GM12878 (cell line): ENCODE measurements around the gene OR5B2. TPM values are rescaled to one million over a fixed set of nuclear protein-coding genes. Genes with fewer than 3 reads are reported as not detected.

Experiments used
- ATAC-seq: fragments of 200-7000 bp; cut with Tn5 transposase; 3 replicates; pipeline ENCODE4 v1.9.1; 2020; ENCODE audit warnings: mild to moderate bottlenecking, moderate library complexity
- BruUV-seq: library from RNA; stranded (reverse); fragments of 400-500 nt; replicated peaks from 2 replicates; lab custom pipeline; 2021; lab: Mats Ljungman, UMichigan
- CTCF ChIA-PET: fragments of 300-600 bp; sonication (Branson Sonifier 250); formaldehyde crosslinking; extraction: SDS; loops from one replicate; lab custom pipeline; 2021; ENCODE audit warnings: inconsistent platforms; lab: Yijun Ruan, JAX
- POLR2A ChIA-PET: fragments of 350-600 bp; formaldehyde crosslinking; extraction: SDS; loops from one replicate; lab custom pipeline; 2021; ENCODE audit warnings: inconsistent platforms; lab: Charles Lee
- RAD21 ChIA-PET: fragments of 300-600 bp; sonication (Branson Sonifier 250); formaldehyde crosslinking; loops from one replicate; lab custom pipeline; 2023; ENCODE audit warnings: antibody characterized with exemption; ENCODE audit not compliant: unreplicated experiment; lab: Charles Lee
- SMC1A ChIA-PET: fragments of 300-600 bp; sonication (Branson Sonifier 250); formaldehyde crosslinking; loops from one replicate; lab custom pipeline; 2023; ENCODE audit not compliant: unreplicated experiment, uncharacterized antibody; lab: Charles Lee
- DNase-seq: peaks from one replicate; pipeline ENCODE4 v3.0.0-alpha.2; 2011; ENCODE audit warnings: low read depth, low spot score
- FAIRE-seq: peaks from 3 replicates; lab custom pipeline; 2011; peaks lifted over from hg19 to GRCh38; lab: Jason Lieb, UNC
- H2AFZ ChIP-seq: 2 replicates; pipeline ENCODE4 v1.6.0; 2011; ENCODE audit warnings: low read depth, low read length, control low read depth; ENCODE audit not compliant: control insufficient read depth
- H3K27ac ChIP-seq: 2 replicates; pipeline ENCODE4 v1.5.1; 2011; ENCODE audit warnings: control low read depth; ENCODE audit not compliant: control insufficient read depth, insufficient read depth
- H3K27me3 ChIP-seq, 2 experiments: replicated peaks in 1 of 2; 2 replicates each; pipeline versions ENCODE4 v1.6.0 to v1.6.1; 2011; ENCODE audit warnings: low read length in 1 of 2; ENCODE audit not compliant: control insufficient read depth in 2 of 2, insufficient read depth in 2 of 2
- H3K36me3 ChIP-seq, 2 experiments: 2 replicates each; pipeline ENCODE4 v1.5.1; 2011; ENCODE audit warnings: low read length in 1 of 2; ENCODE audit not compliant: control insufficient read depth in 2 of 2, insufficient read depth in 2 of 2
- H3K4me1 ChIP-seq: 2 replicates; pipeline ENCODE4 v1.6.1; 2011; ENCODE audit warnings: mild to moderate bottlenecking, low read length, moderate library complexity, mixed read lengths; ENCODE audit not compliant: control insufficient read depth, insufficient read depth
- H3K4me2 ChIP-seq: 2 replicates; pipeline ENCODE4 v1.6.0; 2011; ENCODE audit warnings: control low read depth; ENCODE audit not compliant: control insufficient read depth, insufficient read depth
- H3K4me3 ChIP-seq: fragments of 200-600 bp; sonication (generic); 2 replicates; pipeline ENCODE4 v1.5.1; 2016
- H3K79me2 ChIP-seq: 2 replicates; pipeline ENCODE4 v1.6.0; 2011; ENCODE audit warnings: low read length; ENCODE audit not compliant: control insufficient read depth, insufficient read depth
- H3K9ac ChIP-seq: 2 replicates; pipeline ENCODE4 v1.8.0; 2011; ENCODE audit warnings: low read length, control low read depth, mixed read lengths; ENCODE audit not compliant: control insufficient read depth, insufficient read depth
- H3K9me3 ChIP-seq: replicated peaks from 3 replicates; pipeline ENCODE4 v1.5.1; 2011; ENCODE audit warnings: mild to moderate bottlenecking, low read length; ENCODE audit not compliant: control insufficient read depth, insufficient read depth
- H4K20me1 ChIP-seq: 2 replicates; pipeline ENCODE4 v1.6.0; 2011; ENCODE audit not compliant: control insufficient read depth, insufficient read depth
- BHLHE40 ChIP-seq, 2 experiments: fragments of 450-650 bp in 1 of 2; IDR thresholded peaks; 2 replicates each; pipeline ENCODE4 v1.6.1; 2011 to 2017; ENCODE audit warnings: low read depth in 2 of 2, borderline replicate concordance in 1 of 2, improper control_type of control experiment in 1 of 2, low read length in 1 of 2, mild to moderate bottlenecking in 1 of 2
- CEBPB ChIP-seq, 2 experiments: fragments of 150-350 bp in 1 of 2; IDR thresholded peaks; 2 replicates each; pipeline ENCODE4 v1.6.1; 2012 to 2014; ENCODE audit warnings: low read depth in 2 of 2, low read length in 2 of 2, borderline replicate concordance in 1 of 2, inconsistent platforms in 1 of 2
- EED ChIP-seq: sonication (generic); IDR thresholded peaks from 2 replicates; pipeline ENCODE4 v1.6.1; 2016; ENCODE audit warnings: antibody characterized with exemption, low read depth
- ESRRA ChIP-seq: IDR thresholded peaks from 2 replicates; pipeline ENCODE4 v1.6.1; 2012; ENCODE audit warnings: mild to moderate bottlenecking, low read length, improper control_type of control experiment
- KLF5 ChIP-seq: fragments of 450-650 bp; IDR thresholded peaks from 2 replicates; pipeline ENCODE4 v1.6.1; 2014; ENCODE audit warnings: mild to moderate bottlenecking; ENCODE audit not compliant: partially characterized antibody
- NFXL1 ChIP-seq: fragments of 450-650 bp; IDR thresholded peaks from 2 replicates; pipeline ENCODE4 v1.6.1; 2017; ENCODE audit warnings: antibody characterized with exemption, mild to moderate bottlenecking, borderline replicate concordance
- NR2C1 ChIP-seq: fragments of 450-650 bp; IDR thresholded peaks from 2 replicates; pipeline ENCODE4 v1.6.1; 2017; ENCODE audit warnings: antibody characterized with exemption, mild to moderate bottlenecking, moderate library complexity
- NR2C2 ChIP-seq: IDR thresholded peaks from 2 replicates; pipeline ENCODE4 v1.6.1; 2011; ENCODE audit warnings: borderline replicate concordance, low read depth; ENCODE audit not compliant: control insufficient read depth, insufficient read length
- PAX5 ChIP-seq: IDR thresholded peaks from 2 replicates; pipeline ENCODE4 v1.6.1; 2011; ENCODE audit warnings: low read depth, low read length, borderline replicate concordance
- POLR2AphosphoS5 ChIP-seq: IDR thresholded peaks from 2 replicates; pipeline ENCODE4 v1.6.1; 2011; ENCODE audit warnings: mild to moderate bottlenecking, low read length, inconsistent platforms
- SRF ChIP-seq, 2 experiments: IDR thresholded peaks; 2 replicates each; pipeline ENCODE4 v1.6.1; 2011; ENCODE audit warnings: low read depth in 2 of 2, low read length in 2 of 2, mild to moderate bottlenecking in 1 of 2, moderate library complexity in 1 of 2
- TCF3 ChIP-seq: IDR thresholded peaks from 2 replicates; pipeline ENCODE4 v1.6.1; 2012; ENCODE audit warnings: low read depth, mild to moderate bottlenecking, low read length, borderline replicate concordance; ENCODE audit not compliant: insufficient read depth
- WRNIP1 ChIP-seq: IDR thresholded peaks from 2 replicates; pipeline ENCODE4 v1.6.1; 2011; ENCODE audit warnings: low read depth, low read length, improper control_type of control experiment, borderline replicate concordance
- ZBED1 ChIP-seq: IDR thresholded peaks from 2 replicates; pipeline ENCODE4 v1.6.1; 2016; ENCODE audit warnings: borderline replicate concordance
- ZBTB40 ChIP-seq: fragments of 450-650 bp; IDR thresholded peaks from 2 replicates; pipeline ENCODE4 v1.6.1; 2016; ENCODE audit warnings: mild to moderate bottlenecking, moderate library complexity, borderline replicate concordance
- WGBS: methylation state at CpG from one replicate; pipeline ENCODE4 v1.1.6; 2016; ENCODE audit warnings: low lambda C conversion rate; ENCODE audit not compliant: insufficient replicate concordance, insufficient coverage; ENCODE audit errors: missing lambda C conversion rate; 5-methylcytosine and 5-hydroxymethylcytosine counted together
- in situ Hi-C: fragments of 300-500 bp; cut with MboI; formaldehyde crosslinking; loops from 9 replicates; pipeline ENCODE4 v1.14.3; 2018; ENCODE audit warnings: mixed read lengths
- intact Hi-C: fragments of 100-400 bp; cut with micrococcal nuclease; formaldehyde crosslinking; loops from one replicate; pipeline ENCODE4 v1.14.2; 2022; ENCODE audit not compliant: unreplicated experiment
- polyA plus RNA-seq, 11 experiments: library from polyadenylated mRNA; depleted of rRNA in 4 of 11; unstranded in 6 of 11; stranded (reverse) in 5 of 11; fragments of >200 nt; fragmentation: Nextera tagmentation in 4 of 11; fragmentation: Illumina TruSeq in 1 of 11; extraction: Ambion mirVana in 4 of 11; extraction: Trizol in 1 of 11; gene quantifications; 1 replicate in 1 of 11; 2 replicates in 10 of 11; pipeline versions ENCODE4 v1.2.1 to v1.2.3, GENCODE V29; 2011 to 2016; ENCODE audit warnings: inconsistent platforms in 2 of 11, missing spikeins in 2 of 11, low read depth in 1 of 11
- total RNA-seq, 4 experiments: library from RNA; depleted of rRNA in 3 of 4; stranded (reverse); fragments of >200 nt in 3 of 4; fragmentation: Illumina TruSeq in 1 of 4; extraction: Trizol in 1 of 4; gene quantifications; 2 replicates each; pipeline versions ENCODE4 v1.2.1 to v1.2.3, GENCODE V29; 2013 to 2021
- TF ChIP-seq, protein P1 (sequence below): IDR thresholded peaks from 2 replicates; pipeline ENCODE4 v1.6.1; 2012; ENCODE audit warnings: low read length, inconsistent platforms
- TF ChIP-seq, protein P2 (sequence below): IDR thresholded peaks from 2 replicates; pipeline ENCODE4 v1.6.1; 2011; ENCODE audit warnings: low read depth, low read length, improper control_type of control experiment, borderline replicate concordance
- TF ChIP-seq, protein P3 (sequence below): IDR thresholded peaks from 2 replicates; pipeline ENCODE4 v1.6.1; 2011; ENCODE audit warnings: low read depth, mild to moderate bottlenecking, low read length, moderate library complexity, borderline replicate concordance; ENCODE audit errors: extremely low read depth

Gene OR5B2
- total and polyA plus RNA-seq, 10 of the 15 experiments (the other 5 are each of a cell fraction or from before 2014, with no cell fraction given): 0.26 TPM; not detected in 9

DNA sequence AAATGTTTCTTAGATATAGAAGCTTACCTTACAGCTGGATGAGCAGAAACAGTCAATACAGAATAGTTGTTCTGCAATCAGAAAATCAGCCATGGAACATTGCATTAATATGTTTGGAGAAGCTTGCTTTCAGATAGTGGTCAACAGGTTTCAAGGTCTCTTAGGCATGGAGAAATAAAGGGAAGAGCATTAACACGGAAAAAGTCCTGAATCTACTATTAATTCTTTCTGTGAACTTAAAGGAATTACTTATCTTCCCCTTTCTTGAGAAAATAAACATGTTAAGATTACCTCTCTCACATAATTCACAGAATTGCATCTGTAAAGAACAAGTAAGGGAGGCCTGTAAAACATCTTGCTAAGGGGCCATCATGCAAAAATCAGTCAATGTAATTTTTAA, 21.1 kb downstream of the OR5B2 start, which contains the start of gene OR5B3:
Gene OR5B3 (minus strand): TSS at position 101 of the 400 bp plus-strand sequence. CDS start 3,465 bp downstream, outside the sequence.
- POLR2A ChIA-PET: no interaction called here
- no TSS peak for BruUV-seq
- Histone ChIP-seq H3K36me3 (no peaks in the 10 kb centered on the region), H3K27me3 (no peaks in the 10 kb centered on the region), H3K9me3 (no peaks in the 10 kb centered on the region), H4K20me1 (no peaks in the 10 kb centered on the region), H3K27ac (no peak within 1 kb of the TSS), H3K4me3 (no peak within 1 kb of the TSS), H3K79me2 (no peaks in the 10 kb centered on the region), H3K4me2 (no peak within 1 kb of the TSS), H2AFZ (no peak within 1 kb of the TSS), H3K4me1 (no peaks in the 10 kb centered on the region), H3K9ac (no peak within 1 kb of the TSS)
- CTCF ChIA-PET: interaction anchor here (1.3 kb wide), 1 partner anchor 106 kb away, joined by 4 read pairs; no protein-coding TSS in a partner anchor
- TF ChIP-seq NR2C1 (no peak), TCF3 (no peak), BHLHE40 (IDR thresholded peaks at IDR 0.05; ENCODE audit: borderline replicate concordance in 1 of 2, low read depth in 2 of 2, low read length in 1 of 2) (no peak), NFXL1 (no peak), KLF5 (no peak), EED (no peak), POLR2AphosphoS5 (no peak), ZBED1 (no peak), WRNIP1 (no peak), PAX5 (no peak), ZBTB40 (no peak), CEBPB (IDR thresholded peaks at IDR 0.05; ENCODE audit: borderline replicate concordance in 1 of 2, low read depth in 2 of 2, low read length in 2 of 2) (no peak), ESRRA (no peak), SRF (IDR thresholded peaks at IDR 0.05; ENCODE audit: low read depth in 2 of 2, low read length in 2 of 2) (no peak), NR2C2 (no peak)
- TF ChIP-seq, protein P1, sequence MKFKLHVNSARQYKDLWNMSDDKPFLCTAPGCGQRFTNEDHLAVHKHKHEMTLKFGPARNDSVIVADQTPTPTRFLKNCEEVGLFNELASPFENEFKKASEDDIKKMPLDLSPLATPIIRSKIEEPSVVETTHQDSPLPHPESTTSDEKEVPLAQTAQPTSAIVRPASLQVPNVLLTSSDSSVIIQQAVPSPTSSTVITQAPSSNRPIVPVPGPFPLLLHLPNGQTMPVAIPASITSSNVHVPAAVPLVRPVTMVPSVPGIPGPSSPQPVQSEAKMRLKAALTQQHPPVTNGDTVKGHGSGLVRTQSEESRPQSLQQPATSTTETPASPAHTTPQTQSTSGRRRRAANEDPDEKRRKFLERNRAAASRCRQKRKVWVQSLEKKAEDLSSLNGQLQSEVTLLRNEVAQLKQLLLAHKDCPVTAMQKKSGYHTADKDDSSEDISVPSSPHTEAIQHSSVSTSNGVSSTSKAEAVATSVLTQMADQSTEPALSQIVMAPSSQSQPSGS: no peak
- TF ChIP-seq, protein P2, sequence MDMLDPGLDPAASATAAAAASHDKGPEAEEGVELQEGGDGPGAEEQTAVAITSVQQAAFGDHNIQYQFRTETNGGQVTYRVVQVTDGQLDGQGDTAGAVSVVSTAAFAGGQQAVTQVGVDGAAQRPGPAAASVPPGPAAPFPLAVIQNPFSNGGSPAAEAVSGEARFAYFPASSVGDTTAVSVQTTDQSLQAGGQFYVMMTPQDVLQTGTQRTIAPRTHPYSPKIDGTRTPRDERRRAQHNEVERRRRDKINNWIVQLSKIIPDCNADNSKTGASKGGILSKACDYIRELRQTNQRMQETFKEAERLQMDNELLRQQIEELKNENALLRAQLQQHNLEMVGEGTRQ: no peak
- TF ChIP-seq, protein P3, sequence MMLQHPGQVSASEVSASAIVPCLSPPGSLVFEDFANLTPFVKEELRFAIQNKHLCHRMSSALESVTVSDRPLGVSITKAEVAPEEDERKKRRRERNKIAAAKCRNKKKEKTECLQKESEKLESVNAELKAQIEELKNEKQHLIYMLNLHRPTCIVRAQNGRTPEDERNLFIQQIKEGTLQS: no peak
- FAIRE-seq (no peak), ATAC-seq (no peak), DNase-seq (no peak)
- in situ Hi-C loops: no loop called here
- RAD21 ChIA-PET: no interaction called here
- SMC1A ChIA-PET: no interaction called here
- intact Hi-C loops: no loop called here
- WGBS: 27% methylated on average over 1 of the region's 1 CpG
